SK-N-MC (cell line): ENCODE results near the gene VAV1.

Experiments used
- EZH2 ChIP-seq: fragments of 200-600 bp; sonication (generic); IDR thresholded peaks from one replicate; pipeline ENCODE4 v1.6.1; 2017; ENCODE audit warnings: antibody characterized with exemption
- POLR2AphosphoS5 ChIP-seq: IDR thresholded peaks from 2 replicates; pipeline ENCODE4 v1.6.1; 2012; ENCODE audit warnings: mild to moderate bottlenecking, low read depth, low read length, borderline replicate concordance

DNA sequence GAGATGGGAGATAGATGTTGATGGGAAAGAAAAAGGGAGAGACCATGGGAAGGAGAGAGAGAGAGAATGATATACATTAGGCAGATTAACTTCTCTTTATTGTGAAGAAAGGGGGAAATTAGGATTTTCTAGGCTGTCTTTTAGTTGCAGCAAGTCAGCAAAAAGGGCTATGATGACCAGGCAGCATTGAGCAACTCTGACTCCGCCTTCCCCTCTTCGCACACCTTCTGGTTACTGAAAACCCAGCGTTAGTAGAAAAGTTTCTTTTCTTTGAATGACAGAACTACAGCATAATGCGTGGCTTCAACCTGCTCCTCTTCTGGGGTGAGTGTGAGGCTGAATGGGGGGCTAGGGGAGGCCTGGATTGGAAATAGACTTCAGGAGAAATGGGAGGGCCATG lies 114.8 kb downstream of the VAV1 start, which contains the start of gene ADGRE1:
- TF ChIP-seq POLR2AphosphoS5 (no peak), EZH2 (no peak)
